OCI-LY1 (cell line): Measurements from ENCODE around the gene GMEB2.

Experiments used
- H2AFZ ChIP-seq: fragments of 200-600 bp; sonication (generic), shearing (Covaris generic); 2 replicates; pipeline ENCODE4 v1.6.0; 2014; ENCODE audit warnings: antibody characterized with exemption, mild to moderate bottlenecking, low read length
- H3F3A ChIP-seq: fragments of 200-600 bp; sonication (generic), shearing (Covaris generic); 2 replicates; pipeline ENCODE4 v1.6.0; 2014; ENCODE audit warnings: mild to moderate bottlenecking, antibody characterized with exemption, low read length, moderate library complexity; ENCODE audit not compliant: insufficient read depth
- H3K27ac ChIP-seq: fragments of 200-600 bp; sonication (generic); 2 replicates; pipeline ENCODE4 v1.5.1; 2014; ENCODE audit warnings: low read length, mixed run types, mild to moderate bottlenecking, low read depth; ENCODE audit not compliant: poor library complexity, severe bottlenecking
- H3K27me3 ChIP-seq: fragments of 200-600 bp; sonication (generic); 2 replicates; pipeline ENCODE4 v1.6.0; 2014; ENCODE audit warnings: antibody characterized with exemption, mild to moderate bottlenecking, low read length, moderate library complexity; ENCODE audit not compliant: insufficient read depth
- H3K36me3 ChIP-seq: fragments of 200-600 bp; sonication (generic); 2 replicates; pipeline ENCODE4 v1.6.1; 2014; ENCODE audit warnings: mild to moderate bottlenecking, antibody characterized with exemption, low read length, moderate library complexity, mixed read lengths; ENCODE audit not compliant: insufficient read depth
- H3K4me1 ChIP-seq: fragments of 200-600 bp; sonication (generic); 2 replicates; pipeline ENCODE4 v1.5.1; 2014; ENCODE audit warnings: mild to moderate bottlenecking, low read length, moderate library complexity; ENCODE audit not compliant: insufficient read depth, severe bottlenecking
- H3K4me2 ChIP-seq: fragments of 200-600 bp; sonication (generic), shearing (Covaris generic); 2 replicates; pipeline ENCODE4 v1.6.1; 2014; ENCODE audit warnings: low read length
- H3K4me3 ChIP-seq: fragments of 200-600 bp; sonication (generic); 2 replicates; pipeline ENCODE4 v1.5.1; 2014; ENCODE audit warnings: low read length, low read depth, mild to moderate bottlenecking, mixed read lengths; ENCODE audit not compliant: poor library complexity, severe bottlenecking
- H3K79me2 ChIP-seq: fragments of 200-600 bp; shearing (Covaris generic); 2 replicates; pipeline ENCODE4 v1.6.1; 2016; ENCODE audit warnings: mixed run types, low read length, mixed read lengths; ENCODE audit not compliant: insufficient read depth
- H3K9ac ChIP-seq: fragments of 200-600 bp; sonication (generic), shearing (Covaris generic); 2 replicates; pipeline ENCODE4 v1.6.1; 2014; ENCODE audit warnings: mild to moderate bottlenecking, low read length, mixed read lengths
- H3K9me2 ChIP-seq: fragments of 200-600 bp; sonication (generic), shearing (Covaris generic); 2 replicates; pipeline ENCODE4 v1.6.1; 2014; ENCODE audit warnings: low read depth, mild to moderate bottlenecking, low read length, mixed read lengths
- H3K9me3 ChIP-seq: fragments of 200-600 bp; shearing (Covaris generic); 2 replicates; pipeline ENCODE4 v1.6.1; 2014; ENCODE audit warnings: low read length, mixed read lengths
- H4K20me1 ChIP-seq: fragments of 200-600 bp; sonication (generic), shearing (Covaris generic); 2 replicates; pipeline ENCODE4 v1.6.0; 2016; ENCODE audit warnings: mild to moderate bottlenecking, low read length; ENCODE audit not compliant: insufficient read depth
- EZH2 ChIP-seq: fragments of 200-600 bp; sonication (generic), shearing (Covaris generic); IDR thresholded peaks from 2 replicates; pipeline ENCODE4 v1.8.0; 2017; ENCODE audit warnings: borderline replicate concordance, mixed run types, mild to moderate bottlenecking, antibody characterized with exemption, low read length, moderate library complexity, mixed read lengths
- TF ChIP-seq, protein P1 (sequence below): fragments of 200-600 bp; sonication (generic), shearing (Covaris generic); IDR thresholded peaks from 2 replicates; pipeline ENCODE4 v1.5.1; 2017; ENCODE audit warnings: mild to moderate bottlenecking, antibody characterized with exemption, low read length, moderate library complexity, mixed read lengths

The GMEB2 gene

DNA sequence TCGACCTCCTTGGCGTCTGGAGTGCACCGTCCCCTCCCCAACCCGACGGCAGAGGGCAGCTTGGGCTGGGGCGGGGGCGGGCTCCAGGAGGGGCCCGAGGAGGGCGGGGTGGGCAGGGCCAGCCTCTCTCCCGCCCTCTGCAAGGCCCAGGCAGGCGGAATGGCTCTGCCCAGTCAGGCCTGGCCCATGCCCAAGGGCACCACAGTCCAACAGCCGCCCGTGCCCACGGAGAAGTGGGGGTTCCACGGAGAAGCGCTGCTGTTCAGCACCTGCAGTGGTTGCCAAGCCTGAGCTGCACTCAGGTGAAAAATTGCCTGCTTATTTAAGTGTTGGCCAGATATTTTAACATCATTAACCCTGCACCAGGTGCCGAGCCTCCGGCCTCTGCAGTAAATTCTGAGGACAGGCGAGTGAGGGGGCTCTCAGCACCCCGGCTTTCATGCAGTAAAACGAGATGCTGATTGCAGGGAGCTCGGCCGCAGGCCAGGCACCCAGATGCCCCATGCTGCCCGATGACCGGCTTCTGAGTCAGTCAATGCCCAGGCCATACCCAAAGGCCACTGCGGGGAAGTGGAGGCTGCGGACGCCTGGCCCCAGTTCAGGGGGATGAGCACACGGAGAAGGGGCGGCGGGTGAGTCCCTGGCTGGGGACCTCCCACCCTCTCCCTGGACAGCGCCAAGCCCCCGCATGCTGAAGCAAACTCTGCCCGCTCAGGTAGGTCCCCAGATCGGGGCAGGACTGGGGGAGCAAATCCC, 79.0 kb downstream of the GMEB2 start, which contains the start of gene SRMS:
TSS of gene SRMS (minus strand) at position 25 of the 756 bp plus-strand sequence. CDS start 286 bp downstream, outside the sequence.
- Histone ChIP-seq H3K4me1 (peaks cover 8% of the 10 kb centered on the region), H4K20me1 (no peaks in the 10 kb centered on the region), H3K4me2 (no peak within 1 kb of the TSS), H3K9me2 (no peaks in the 10 kb centered on the region), H3F3A (0 out of 2 replicates have a peak, but pooled peaks cover 2% of the 10 kb centered on the region), H3K9me3 (no peaks in the 10 kb centered on the region), H3K36me3 (no peaks in the 10 kb centered on the region), H3K4me3 (no peak within 1 kb of the TSS), H3K27me3 (peaks cover 8% of the 10 kb centered on the region; the same call in 1 of the 2 replicates), H3K79me2 (no peaks in the 10 kb centered on the region), H3K9ac (no peak within 1 kb of the TSS), H3K27ac (no peak within 1 kb of the TSS), H2AFZ (no peak within 1 kb of the TSS)
- TF ChIP-seq, protein P1, sequence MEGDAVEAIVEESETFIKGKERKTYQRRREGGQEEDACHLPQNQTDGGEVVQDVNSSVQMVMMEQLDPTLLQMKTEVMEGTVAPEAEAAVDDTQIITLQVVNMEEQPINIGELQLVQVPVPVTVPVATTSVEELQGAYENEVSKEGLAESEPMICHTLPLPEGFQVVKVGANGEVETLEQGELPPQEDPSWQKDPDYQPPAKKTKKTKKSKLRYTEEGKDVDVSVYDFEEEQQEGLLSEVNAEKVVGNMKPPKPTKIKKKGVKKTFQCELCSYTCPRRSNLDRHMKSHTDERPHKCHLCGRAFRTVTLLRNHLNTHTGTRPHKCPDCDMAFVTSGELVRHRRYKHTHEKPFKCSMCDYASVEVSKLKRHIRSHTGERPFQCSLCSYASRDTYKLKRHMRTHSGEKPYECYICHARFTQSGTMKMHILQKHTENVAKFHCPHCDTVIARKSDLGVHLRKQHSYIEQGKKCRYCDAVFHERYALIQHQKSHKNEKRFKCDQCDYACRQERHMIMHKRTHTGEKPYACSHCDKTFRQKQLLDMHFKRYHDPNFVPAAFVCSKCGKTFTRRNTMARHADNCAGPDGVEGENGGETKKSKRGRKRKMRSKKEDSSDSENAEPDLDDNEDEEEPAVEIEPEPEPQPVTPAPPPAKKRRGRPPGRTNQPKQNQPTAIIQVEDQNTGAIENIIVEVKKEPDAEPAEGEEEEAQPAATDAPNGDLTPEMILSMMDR, result no peak
- TF ChIP-seq EZH2, result no peak

DNA sequence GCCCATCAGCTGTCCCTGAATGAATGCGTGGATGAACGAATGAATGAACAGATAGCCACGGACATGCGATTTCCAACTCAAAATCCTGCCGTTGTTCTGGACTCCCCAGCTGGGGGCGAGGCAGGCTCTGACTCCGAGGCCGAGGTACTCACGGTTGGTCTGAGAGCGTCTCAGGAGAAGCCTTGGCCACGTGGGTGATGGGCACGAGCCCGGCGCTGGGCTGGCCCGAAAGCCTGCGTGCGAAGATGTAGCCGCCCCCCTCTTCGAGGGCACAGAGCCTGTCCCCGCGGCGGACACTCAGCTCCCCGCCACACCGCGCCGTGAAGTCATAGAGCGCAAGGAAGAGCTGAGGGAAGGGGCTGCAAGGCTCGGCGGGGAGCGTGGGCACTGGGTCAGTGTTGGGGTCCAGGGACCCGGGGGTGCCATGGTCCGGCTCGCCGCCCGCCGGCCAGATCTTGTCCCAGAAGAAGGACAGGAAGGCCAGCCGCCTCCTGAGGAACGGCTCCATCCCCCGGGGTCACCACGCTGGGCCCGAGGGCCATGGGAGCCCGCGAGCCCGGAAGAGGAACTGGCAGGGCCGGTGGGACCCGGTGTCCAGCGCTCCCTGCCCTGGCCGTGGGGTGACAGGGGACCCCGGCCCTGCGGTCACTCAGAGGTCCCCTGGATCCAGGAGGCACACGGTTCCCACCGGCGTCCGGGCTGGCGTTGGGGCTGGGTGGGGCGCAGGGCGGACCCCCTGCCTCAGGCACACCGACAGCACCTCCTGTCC, 79.8 kb downstream of the GMEB2 start:
- Histone ChIP-seq H3K4me1 (peaks cover under 1% of the 10 kb centered on the region), H2AFZ (no peak overlapping the region), H3K36me3 (no peaks in the 10 kb centered on the region), H3K79me2 (no peaks in the 10 kb centered on the region), H3K27me3 (peaks cover 8% of the 10 kb centered on the region; the same call in 1 of the 2 replicates), H3K9ac (no peak overlapping the region), H4K20me1 (no peaks in the 10 kb centered on the region), H3K4me2 (no peak overlapping the region), H3K4me3 (no peak overlapping the region), H3F3A (no peaks in the 10 kb centered on the region), H3K9me2 (no peaks in the 10 kb centered on the region), H3K27ac (no peak overlapping the region), H3K9me3 (no peaks in the 10 kb centered on the region)
- TF ChIP-seq, protein P1, result no peak
- TF ChIP-seq EZH2, result no peak

DNA sequence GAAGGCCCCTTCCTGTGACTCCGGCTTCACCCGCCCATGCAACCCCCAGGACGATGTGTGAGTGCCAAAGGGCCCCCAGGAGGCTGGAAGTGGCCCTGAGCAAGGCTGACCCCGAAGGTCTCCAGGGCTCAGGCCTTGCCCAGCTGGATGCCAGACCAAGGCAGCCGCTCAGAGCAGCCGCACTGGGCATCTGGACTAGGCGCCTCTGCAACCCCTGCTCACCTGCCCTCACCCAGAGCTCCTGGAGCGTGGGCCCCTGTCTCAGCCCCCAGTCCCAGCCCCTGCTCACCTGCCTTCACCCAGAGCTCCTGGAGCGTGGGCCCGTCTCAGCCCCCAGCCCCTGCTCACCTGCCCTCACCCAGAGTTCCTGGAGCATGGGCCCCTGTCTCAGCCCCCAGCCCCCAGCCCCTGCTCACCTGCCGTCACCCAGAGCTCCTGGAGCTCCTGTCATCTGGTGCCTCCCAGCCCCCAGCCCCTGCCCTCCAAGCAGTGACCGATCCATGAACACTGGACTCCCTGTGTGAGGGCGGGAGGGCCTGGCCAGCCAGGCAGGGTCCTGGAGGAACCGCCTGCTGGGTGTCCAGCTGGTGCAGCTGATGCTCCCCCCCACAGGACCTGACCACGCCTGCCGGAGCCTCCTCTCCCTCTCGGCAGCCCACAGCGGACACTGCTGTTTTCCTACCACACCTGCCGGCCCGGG, 80.5 kb downstream of the GMEB2 start:
- H4K20me1 ChIP-seq, result no peaks in the 10 kb centered on the region
- no peak overlapping the region for H3K9ac ChIP-seq
- no peak overlapping the region for H3K4me3 ChIP-seq
- H3F3A ChIP-seq, result no peaks in the 10 kb centered on the region
- no peak overlapping the region for H3K27ac ChIP-seq
- H3K36me3 ChIP-seq, result no peaks in the 10 kb centered on the region
- no peaks in the 10 kb centered on the region for H3K9me2 ChIP-seq
- no peaks in the 10 kb centered on the region for H3K9me3 ChIP-seq
- H3K4me1 ChIP-seq, result no peaks in the 10 kb centered on the region
- H3K4me2 ChIP-seq, result no peak overlapping the region
- no peaks in the 10 kb centered on the region for H3K79me2 ChIP-seq
- TF ChIP-seq, protein P1, result no peak
- TF ChIP-seq EZH2, result no peak
- peaks cover 8% of the 10 kb centered on the region; the same call in 1 of the 2 replicates for H3K27me3 ChIP-seq
- H2AFZ ChIP-seq, result no peak overlapping the region
